Keratinocyte (primary cell): ENCODE results near the gene CCDC127.
"Not testable (repeated sequence)": the region's sequence is repeated elsewhere in the genome, so short reads cannot be mapped to it uniquely, and the experiment has no call there.

Source experiments
- EZH2 ChIP-seq: IDR thresholded peaks from one replicate; pipeline ENCODE4 v1.6.1; 2012; ENCODE audit warnings: inconsistent platforms, mild to moderate bottlenecking, low read length, moderate library complexity
- TF ChIP-seq, protein P1 (sequence below), 3 experiments: IDR thresholded peaks in 1 of 3; conservative IDR thresholded peaks in 1 of 3; optimal IDR thresholded peaks in 1 of 3; 2 replicates in 2 of 3; 3 replicates in 1 of 3; pipeline versions ENCODE3 to v1.5.1; 2011; ENCODE audit warnings: low read length in 3 of 3, mild to moderate bottlenecking in 3 of 3, moderate library complexity in 2 of 3, control low read depth in 1 of 3, inconsistent platforms in 1 of 3; ENCODE audit not compliant: insufficient read depth in 2 of 3; ENCODE audit errors: extremely low read depth in 1 of 3

DNA sequence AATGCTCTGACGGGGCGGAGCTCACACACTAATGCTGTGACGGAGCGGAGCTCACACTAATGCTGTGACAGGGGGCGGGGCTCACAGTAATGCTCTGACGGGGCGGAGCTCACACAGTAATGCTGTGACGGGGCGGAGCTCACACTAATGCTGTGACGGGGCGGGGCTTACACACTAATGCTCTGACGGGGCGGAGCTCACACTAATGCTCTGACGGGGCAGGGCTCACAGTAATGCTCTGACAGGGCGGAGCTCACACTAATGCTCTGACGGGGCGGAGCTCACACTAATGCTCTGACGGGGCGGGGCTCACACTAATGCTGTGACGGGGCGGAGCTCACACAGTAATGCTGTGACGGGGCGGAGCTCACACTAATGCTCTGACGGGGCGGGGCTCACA lies 53.2 kb downstream of the CCDC127 start:
- TF ChIP-seq, protein P1, sequence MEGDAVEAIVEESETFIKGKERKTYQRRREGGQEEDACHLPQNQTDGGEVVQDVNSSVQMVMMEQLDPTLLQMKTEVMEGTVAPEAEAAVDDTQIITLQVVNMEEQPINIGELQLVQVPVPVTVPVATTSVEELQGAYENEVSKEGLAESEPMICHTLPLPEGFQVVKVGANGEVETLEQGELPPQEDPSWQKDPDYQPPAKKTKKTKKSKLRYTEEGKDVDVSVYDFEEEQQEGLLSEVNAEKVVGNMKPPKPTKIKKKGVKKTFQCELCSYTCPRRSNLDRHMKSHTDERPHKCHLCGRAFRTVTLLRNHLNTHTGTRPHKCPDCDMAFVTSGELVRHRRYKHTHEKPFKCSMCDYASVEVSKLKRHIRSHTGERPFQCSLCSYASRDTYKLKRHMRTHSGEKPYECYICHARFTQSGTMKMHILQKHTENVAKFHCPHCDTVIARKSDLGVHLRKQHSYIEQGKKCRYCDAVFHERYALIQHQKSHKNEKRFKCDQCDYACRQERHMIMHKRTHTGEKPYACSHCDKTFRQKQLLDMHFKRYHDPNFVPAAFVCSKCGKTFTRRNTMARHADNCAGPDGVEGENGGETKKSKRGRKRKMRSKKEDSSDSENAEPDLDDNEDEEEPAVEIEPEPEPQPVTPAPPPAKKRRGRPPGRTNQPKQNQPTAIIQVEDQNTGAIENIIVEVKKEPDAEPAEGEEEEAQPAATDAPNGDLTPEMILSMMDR (optimal IDR thresholded peaks at IDR 0.05 in 1 of 3, IDR thresholded peaks at IDR 0.05 in 1 of 3, conservative IDR thresholded peaks at IDR 0.05 in 1 of 3; ENCODE audit: extremely low read depth in 1 of 3, insufficient read depth in 2 of 3, low read length in 3 of 3) = not testable (repeated sequence)
- TF ChIP-seq EZH2 = not testable (repeated sequence)
